Subcutaneous adipose tissue (tissue), 4 donors: ENCODE measurements around the gene LMCD1. TPM values are rescaled to one million over a fixed set of nuclear protein-coding genes. Genes with fewer than 3 reads are reported as not detected.

Source experiments
- total RNA-seq, 4 donors: library from RNA; depleted of rRNA; stranded (reverse); fragments of >200 nt; gene quantifications; one replicate each; pipeline ENCODE4 v1.1.0, GENCODE V29; 2016
- TF ChIP-seq, protein P1 (sequence below): fragments of 450-650 bp; IDR thresholded peaks from one replicate; pipeline ENCODE4 v1.5.1; 2016; ENCODE audit warnings: low read depth, mild to moderate bottlenecking, control low read depth, antibody characterized with exemption, moderate library complexity

Gene LMCD1
- total RNA-seq, 4 donors from 2014 or later: 211 to 464 (median 276) TPM

GRCh38 chr3:8595695-8596115 is 94.1 kb downstream of the LMCD1 start:
- TF ChIP-seq, protein P1, sequence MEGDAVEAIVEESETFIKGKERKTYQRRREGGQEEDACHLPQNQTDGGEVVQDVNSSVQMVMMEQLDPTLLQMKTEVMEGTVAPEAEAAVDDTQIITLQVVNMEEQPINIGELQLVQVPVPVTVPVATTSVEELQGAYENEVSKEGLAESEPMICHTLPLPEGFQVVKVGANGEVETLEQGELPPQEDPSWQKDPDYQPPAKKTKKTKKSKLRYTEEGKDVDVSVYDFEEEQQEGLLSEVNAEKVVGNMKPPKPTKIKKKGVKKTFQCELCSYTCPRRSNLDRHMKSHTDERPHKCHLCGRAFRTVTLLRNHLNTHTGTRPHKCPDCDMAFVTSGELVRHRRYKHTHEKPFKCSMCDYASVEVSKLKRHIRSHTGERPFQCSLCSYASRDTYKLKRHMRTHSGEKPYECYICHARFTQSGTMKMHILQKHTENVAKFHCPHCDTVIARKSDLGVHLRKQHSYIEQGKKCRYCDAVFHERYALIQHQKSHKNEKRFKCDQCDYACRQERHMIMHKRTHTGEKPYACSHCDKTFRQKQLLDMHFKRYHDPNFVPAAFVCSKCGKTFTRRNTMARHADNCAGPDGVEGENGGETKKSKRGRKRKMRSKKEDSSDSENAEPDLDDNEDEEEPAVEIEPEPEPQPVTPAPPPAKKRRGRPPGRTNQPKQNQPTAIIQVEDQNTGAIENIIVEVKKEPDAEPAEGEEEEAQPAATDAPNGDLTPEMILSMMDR: no peak

- TF ChIP-seq, protein P1: no peak
Measured at GRCh38 chr3:8596321-8597218, 94.9 kb downstream of the LMCD1 start.

DNA sequence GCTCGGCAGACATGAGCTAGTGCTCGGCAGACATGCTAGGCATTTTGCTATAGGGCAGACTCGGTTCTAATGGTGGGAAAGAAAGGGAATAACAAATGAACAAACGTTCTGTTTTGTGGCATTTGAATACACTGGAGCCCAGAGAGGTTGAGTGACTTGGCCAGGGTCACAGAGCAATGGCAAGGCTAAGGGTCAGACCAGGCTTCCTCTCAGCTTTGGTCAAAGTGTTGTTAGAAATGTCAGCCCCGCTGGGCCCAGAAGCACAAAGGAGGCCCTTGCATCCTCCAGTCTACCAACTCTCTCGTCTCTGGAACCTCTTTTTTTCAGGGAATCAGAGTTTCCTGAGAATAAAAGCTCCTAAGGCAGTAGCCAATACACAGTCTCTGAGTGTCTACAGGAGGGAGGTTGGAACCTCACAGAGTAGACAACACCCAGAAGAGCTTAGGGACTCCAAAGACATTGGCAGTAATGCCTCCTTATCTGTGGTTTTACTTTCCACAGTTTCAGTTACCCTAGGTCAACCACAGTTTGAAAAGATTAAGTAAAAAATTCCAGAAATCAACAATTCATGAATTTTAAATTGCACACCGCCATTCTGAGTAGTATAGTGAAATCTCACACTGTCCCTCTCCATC is 95.7 kb downstream of the LMCD1 start:
- TF ChIP-seq, protein P1: no peak

GRCh38 chr3:8599146-8599545 is 97.5 kb downstream of the LMCD1 start:
- TF ChIP-seq, protein P1: no peak

GRCh38 chr3:8600457-8600856 is 98.8 kb downstream of the LMCD1 start:
- TF ChIP-seq, protein P1: no peak

DNA sequence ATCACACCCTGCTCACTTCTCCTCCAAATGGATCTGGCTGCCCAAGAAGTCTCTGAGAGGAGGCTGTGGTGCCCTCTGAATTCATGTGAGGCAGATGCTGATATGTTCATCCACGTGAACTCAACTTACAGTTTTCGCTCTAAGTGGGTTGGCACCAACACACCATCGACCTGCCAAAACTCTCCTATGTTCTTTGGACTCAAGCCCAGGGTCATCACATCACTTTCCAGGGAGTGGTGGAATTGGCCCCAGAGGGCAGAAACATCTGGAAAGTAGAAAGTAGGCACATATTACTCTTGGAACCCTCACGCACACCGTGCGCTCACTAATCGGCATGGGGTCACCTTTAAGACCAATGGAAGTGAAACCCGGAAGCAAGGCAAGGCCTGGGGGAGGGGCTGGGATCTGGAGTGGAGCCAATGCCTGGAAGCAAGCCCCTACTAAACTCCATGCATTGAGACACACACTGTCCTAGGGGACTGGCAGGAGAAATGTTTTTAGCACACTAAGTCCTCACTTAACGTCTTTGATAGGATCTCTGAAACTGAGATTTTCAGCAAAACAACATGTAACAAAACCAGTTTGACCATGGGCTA is 101.6 kb downstream of the LMCD1 start:
- TF ChIP-seq, protein P1: no peak

- TF ChIP-seq, protein P1: no peak
Measured at GRCh38 chr3:8604006-8604405, 102.4 kb downstream of the LMCD1 start.
